ENCODE measurements around the gene PKP1. TPM values are rescaled to one million over a fixed set of nuclear protein-coding genes. Genes with fewer than 3 reads are reported as not detected.
A peak's percentile ranks its signal among the peaks of the same experiment; 100 is the strongest.

PKP1 gene
- total RNA-seq, 1 donor from 2014 or later = 58.1 TPM

GRCh38 chr1:201260648-201261311 is 22.5 kb upstream of the PKP1 start:
- DNase-seq (ENCODE audit: low spot score) = no peak

GRCh38 chr1:201261771-201262547 is 21.3 kb upstream of the PKP1 start:
- DNase-seq (ENCODE audit: low spot score) = no peak

- no peak for DNase-seq (ENCODE audit: low spot score)
Measured at GRCh38 chr1:201262963-201263608, 20.2 kb upstream of the PKP1 start.

- no peak for DNase-seq (ENCODE audit: low spot score)
Measured at GRCh38 chr1:201264072-201264471, 19.2 kb upstream of the PKP1 start.

GRCh38 chr1:201264554-201264953 is 18.8 kb upstream of the PKP1 start:
- no peak for DNase-seq (ENCODE audit: low spot score)

GRCh38 chr1:201265756-201266155 is 17.6 kb upstream of the PKP1 start:
- no peak for DNase-seq (ENCODE audit: low spot score)

- DNase-seq (ENCODE audit: low spot score) = no peak
Measured at GRCh38 chr1:201266276-201266675, 17.0 kb upstream of the PKP1 start.

DNA sequence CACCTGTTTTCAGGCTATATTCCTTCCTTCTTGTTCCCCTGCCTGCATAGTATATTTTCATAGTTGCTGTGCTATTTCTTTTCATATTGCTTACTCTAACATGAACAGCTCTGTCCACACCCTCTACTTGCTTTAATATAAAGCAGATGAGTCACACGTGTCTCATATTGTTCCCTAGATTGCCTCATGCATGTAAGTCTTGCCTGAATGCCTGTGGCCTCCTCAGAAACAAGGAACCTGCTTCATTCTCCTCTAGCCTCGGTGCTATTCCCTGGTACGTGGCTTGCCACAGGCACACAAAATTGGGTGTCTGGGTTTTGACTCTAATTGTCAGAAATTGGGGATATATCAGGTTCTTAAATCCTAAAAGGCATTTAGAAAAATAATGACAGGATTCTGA is 16.5 kb upstream of the PKP1 start:
- no peak for DNase-seq (ENCODE audit: low spot score)

DNA sequence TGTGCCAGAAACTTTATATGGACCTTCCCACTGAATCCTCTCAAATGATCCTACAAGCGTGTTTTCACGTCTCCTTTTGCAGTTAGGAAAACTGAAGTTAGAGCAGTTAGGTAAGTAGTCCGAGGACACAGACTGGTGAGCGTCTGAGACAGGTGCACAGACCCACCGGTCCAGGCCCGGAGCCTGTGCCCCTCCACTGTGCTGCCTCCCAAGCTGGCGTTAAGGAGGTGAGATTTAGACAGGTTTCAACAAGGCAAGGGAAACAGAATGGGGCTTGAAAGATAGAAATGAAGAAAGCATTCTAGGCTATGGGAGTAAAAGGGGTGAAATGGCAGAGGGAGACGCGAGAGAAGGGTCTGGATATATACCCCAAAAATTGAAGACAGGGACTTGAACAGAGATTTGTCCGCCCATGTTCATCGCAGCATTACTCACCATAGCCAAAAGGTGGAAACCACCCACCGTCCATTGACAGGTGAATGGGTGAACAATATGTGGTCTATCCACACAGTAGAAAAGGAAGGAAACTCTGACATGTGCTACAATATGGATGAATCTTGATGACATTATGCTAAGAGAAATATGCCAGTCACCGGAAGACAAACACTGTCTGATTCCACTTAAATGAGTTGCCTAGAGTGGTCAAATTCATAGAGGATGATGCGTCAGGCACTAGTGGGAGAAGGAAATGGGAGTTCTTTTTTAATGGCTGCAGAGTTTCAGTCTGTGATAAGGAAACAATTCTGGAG is 15.7 kb upstream of the PKP1 start:
- DNase-seq (ENCODE audit: low spot score) = peak; percentile 7

GRCh38 chr1:201268604-201269151 is 14.6 kb upstream of the PKP1 start:
- peak; percentile 37 for DNase-seq (ENCODE audit: low spot score)

DNA sequence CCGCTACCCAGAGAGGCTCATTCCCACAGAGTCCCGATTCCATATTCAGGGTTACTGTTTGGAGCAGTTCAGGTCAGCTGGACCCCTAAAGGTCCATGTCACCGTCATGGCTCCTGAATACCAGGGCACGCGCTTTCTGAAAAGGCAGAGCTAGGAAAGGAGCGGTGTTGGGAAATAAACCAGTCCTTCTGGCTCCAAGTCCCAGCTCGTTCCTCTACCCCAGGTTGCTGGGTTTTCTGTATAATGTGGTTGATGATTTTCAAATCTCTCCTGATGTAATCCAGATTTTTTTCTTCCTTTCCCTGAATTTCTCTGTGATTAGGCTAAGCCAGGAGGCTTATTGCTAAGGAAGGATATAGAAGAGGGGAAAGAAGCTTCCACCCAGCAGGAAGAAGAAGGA is 14.0 kb upstream of the PKP1 start:
- no peak for DNase-seq (ENCODE audit: low spot score)

DNA sequence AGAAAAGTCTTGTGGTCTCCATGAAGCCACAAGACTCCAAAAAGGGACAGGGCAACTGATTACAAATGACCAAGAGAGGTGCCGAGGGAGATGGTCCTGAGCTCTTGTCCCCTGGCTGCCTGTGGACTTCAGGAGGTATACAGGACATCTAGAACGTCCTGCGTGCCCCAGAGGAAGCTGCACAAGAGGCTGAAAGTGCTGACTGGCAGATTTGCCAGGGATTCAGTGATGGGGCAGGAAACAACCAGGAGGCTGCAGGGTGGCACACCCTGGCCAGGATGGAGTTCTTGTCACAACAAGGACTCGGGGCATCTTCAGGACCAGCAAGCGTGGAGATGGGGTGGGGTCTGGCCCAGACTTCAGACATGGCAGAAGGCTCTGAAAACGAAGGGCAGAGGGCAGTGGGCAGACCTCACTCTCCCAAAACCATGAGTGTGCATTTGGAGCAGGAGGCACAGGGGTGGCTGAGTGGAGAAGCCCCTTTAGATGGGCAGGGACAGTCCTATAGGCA is 13.4 kb upstream of the PKP1 start:
- no peak for DNase-seq (ENCODE audit: low spot score)

GRCh38 chr1:201270616-201271390 is 12.5 kb upstream of the PKP1 start:
- DNase-seq (ENCODE audit: low spot score) = no peak

DNA sequence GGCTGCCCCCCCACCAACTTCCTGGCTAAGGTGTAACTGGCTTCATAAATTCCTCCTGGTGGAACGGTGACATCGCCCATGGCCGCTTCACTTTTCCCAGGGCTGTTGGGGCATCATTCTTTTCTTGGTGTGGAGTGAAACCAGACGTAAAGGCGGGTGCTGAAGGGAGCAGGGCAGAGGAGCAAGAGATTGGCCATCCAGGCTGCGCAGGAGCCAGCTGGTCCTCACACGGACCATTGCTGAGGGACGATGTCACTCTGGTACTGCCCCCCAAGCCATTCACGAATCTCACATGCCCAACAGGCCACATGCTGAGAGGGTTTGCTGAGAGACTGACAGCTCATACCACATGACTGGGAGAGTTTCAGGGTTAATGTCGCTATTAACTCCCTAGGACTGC is 10.5 kb upstream of the PKP1 start:
- no peak for DNase-seq (ENCODE audit: low spot score)

DNA sequence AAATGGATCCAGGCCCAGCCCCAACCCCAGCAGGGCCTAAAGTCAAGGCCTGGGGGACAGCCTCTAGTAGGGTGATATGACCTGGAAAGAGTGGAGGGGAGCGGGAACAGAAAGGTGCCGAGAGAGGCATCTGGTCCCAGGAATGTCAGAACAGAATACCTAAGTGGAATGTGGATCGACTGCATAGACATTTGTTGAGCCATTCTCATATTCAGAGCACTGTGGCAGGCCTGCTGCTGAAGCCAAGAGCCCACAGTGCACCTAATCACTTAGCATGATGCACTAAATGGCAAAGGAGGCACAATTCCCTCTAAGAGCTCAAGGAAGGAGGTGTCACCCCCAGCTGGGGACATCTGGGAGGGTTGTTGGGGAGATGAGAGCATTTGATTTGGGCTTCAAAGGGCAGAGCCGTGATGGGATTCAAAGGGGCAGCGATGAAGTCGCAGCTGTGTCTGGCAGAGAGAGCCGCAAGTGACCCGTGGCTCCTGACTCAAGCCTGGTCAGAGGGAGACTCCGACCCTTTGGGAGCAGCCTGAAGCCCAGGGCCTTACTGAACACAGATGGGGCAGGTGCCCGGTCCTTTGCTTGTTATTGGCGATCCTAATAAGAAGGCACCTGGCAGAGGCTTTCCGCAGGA is 8.6 kb upstream of the PKP1 start:
- no peak for DNase-seq (ENCODE audit: low spot score)

DNA sequence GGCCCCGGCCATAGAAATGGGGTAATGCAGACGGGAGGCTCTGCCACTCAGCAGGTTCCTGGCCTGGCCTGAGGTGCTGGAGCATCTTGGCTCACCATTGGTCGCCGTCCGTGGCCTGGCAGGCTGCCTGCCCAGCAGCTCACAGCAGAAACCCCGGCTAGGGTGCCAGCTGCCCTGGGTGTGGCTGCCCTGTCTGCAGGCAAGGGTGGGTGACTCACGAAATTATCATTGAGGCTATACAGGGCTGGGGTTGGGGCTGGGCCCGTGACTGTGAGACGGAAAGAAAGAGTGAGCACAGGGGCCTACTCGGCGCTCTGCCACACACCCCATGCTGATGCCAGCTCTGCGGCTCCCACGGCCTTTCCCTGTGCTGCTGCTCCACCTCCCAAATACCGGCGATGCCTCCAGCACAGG is 8.0 kb upstream of the PKP1 start:
- peak; percentile 75 for DNase-seq (ENCODE audit: low spot score)

DNA sequence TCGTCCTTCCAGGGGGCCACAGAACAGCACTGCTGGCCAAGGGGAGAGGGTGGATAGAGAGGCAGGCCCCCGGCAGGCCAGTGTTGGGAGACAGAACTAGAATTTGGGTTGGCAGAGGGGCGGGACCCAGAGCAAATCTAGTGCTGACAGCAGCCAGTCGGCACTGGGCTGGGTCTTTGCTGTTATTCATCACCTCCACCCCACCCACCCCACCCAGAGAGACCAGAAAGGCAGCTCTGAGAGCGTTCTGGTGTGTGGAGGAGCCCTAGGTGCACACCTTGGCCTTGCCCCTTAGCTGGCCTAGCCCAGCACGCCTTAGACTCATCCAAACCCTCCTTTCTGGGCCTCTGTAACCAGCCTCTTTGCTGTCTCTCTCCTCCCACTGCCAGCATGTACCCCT is 6.4 kb upstream of the PKP1 start:
- DNase-seq (ENCODE audit: low spot score) = no peak

DNA sequence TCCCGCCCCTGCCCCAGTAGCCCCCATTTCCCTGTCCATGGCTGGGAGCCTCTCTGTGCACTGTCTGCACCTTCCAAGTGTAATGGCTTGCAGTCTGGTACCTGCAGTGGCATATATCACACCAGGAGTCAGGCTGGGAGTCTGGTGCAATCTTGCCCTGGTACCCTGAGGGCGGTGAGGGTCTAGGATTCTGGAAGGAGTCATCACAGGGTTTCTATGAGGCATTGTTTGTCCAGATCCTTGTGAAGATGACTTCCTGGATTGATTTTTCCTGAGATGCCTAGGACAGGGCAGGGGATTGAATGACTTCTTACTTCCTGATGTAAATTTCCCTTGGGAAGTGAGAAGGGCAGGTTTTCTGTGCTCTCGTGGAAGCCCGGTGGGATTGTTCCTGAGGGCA is 5.9 kb upstream of the PKP1 start:
- no peak for DNase-seq (ENCODE audit: low spot score)

DNA sequence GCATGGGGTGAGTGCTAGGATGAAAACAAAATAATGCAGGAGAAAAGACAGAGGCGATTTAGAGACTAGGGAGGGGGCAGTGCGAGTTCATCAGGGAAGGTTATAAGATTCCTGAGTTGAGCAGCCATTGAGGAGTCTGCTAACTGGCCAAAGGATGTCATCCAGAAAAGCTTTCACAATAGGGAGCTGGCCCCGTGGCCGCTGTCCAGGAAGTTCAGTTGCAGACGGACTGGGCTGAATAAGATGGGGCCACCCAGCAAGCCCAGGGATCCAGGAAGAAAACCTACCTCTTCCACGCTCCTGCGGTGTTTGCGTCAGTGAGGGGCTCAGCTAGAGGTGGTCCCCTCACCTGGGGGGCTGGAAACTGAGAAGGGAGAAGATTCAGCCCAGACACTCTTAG is 4.0 kb upstream of the PKP1 start:
- no peak for DNase-seq (ENCODE audit: low spot score)

- no peak for DNase-seq (ENCODE audit: low spot score)
Measured at GRCh38 chr1:201280884-201281283, 2.4 kb upstream of the PKP1 start.

Data from ureter (tissue), 1 donor.